SK-N-SH (cell line): Measurements from ENCODE around the gene SDCCAG8. TPM values are rescaled to one million over a fixed set of nuclear protein-coding genes. Genes with fewer than 3 reads are reported as not detected.

Source experiments
- CTCF ChIA-PET: fragments of 300-600, 350-600 bp; formaldehyde crosslinking; extraction: SDS; loops from one replicate; lab custom pipeline; 2021; lab: Yijun Ruan, JAX
- POLR2A ChIA-PET: fragments of 350-600 bp; sonication (Branson Sonifier 250); formaldehyde crosslinking; extraction: SDS; loops from one replicate; lab custom pipeline; 2020; ENCODE audit warnings: antibody characterized with exemption, inconsistent platforms; lab: Yijun Ruan, JAX
- DNase-seq: peaks from one replicate; pipeline ENCODE4 v3.0.0; 2012
- H2AFZ ChIP-seq: fragments of 200-600 bp; sonication (generic); 2 replicates; pipeline ENCODE4 v1.8.1; 2016; ENCODE audit warnings: antibody characterized with exemption, mild to moderate bottlenecking, low read depth
- H3F3A ChIP-seq: fragments of 200-600 bp; sonication (generic); replicated peaks from 2 replicates; pipeline ENCODE3; 2016; ENCODE audit warnings: antibody characterized with exemption, mild to moderate bottlenecking; ENCODE audit not compliant: insufficient read depth
- H3K27ac ChIP-seq, 2 experiments: fragments of 200-500 bp in 1 of 2; fragments of 200-600 bp in 1 of 2; sonication (Bioruptor generic) in 1 of 2; sonication (generic), shearing (Covaris generic) in 1 of 2; 2 replicates each; pipeline versions ENCODE4 v1.5.1 to v1.6.1; 2014 to 2016; ENCODE audit warnings: low read depth in 2 of 2, inconsistent platforms in 1 of 2, low read length in 1 of 2, mild to moderate bottlenecking in 1 of 2, mixed read lengths in 1 of 2
- H3K27me3 ChIP-seq: fragments of 200-600 bp; sonication (generic), shearing (Covaris generic); 2 replicates; pipeline ENCODE4 v1.6.1; 2016; ENCODE audit warnings: mixed run types; ENCODE audit not compliant: insufficient read depth
- H3K36me3 ChIP-seq, 2 experiments: fragments of 200-500 bp in 1 of 2; fragments of 200-600 bp in 1 of 2; sonication (Bioruptor generic) in 1 of 2; sonication (generic) in 1 of 2; replicated peaks in 1 of 2; 2 replicates each; pipeline versions ENCODE3 to v1.5.1; 2014 to 2016; ENCODE audit warnings: low read length in 1 of 2, mild to moderate bottlenecking in 1 of 2; ENCODE audit not compliant: insufficient read depth in 2 of 2, control insufficient read depth in 1 of 2
- H3K4me1 ChIP-seq, 2 experiments: fragments of 200-500 bp in 1 of 2; fragments of 200-600 bp in 1 of 2; sonication (Bioruptor generic) in 1 of 2; sonication (generic), shearing (Covaris generic) in 1 of 2; 2 replicates each; pipeline versions ENCODE4 v1.5.1 to v1.6.1; 2014 to 2016; ENCODE audit warnings: low read depth in 1 of 2, low read length in 1 of 2, mixed run types in 1 of 2; ENCODE audit not compliant: insufficient read depth in 2 of 2, control insufficient read depth in 1 of 2
- H3K4me2 ChIP-seq: fragments of 200-600 bp; sonication (generic), shearing (Covaris generic); 2 replicates; pipeline ENCODE4 v1.6.1; 2017; ENCODE audit warnings: mixed run types
- H3K4me3 ChIP-seq, 2 experiments: fragments of 200-500 bp in 1 of 2; fragments of 200-600 bp in 1 of 2; sonication (Bioruptor generic) in 1 of 2; sonication (generic), shearing (Covaris generic) in 1 of 2; 2 replicates each; pipeline versions ENCODE4 v1.5.1 to v1.8.1; 2014 to 2016; ENCODE audit warnings: low read depth in 2 of 2, inconsistent platforms in 1 of 2, low read length in 1 of 2, mild to moderate bottlenecking in 1 of 2, mixed read lengths in 1 of 2, moderate library complexity in 1 of 2
- H3K79me2 ChIP-seq: fragments of 200-600 bp; sonication (generic); 2 replicates; pipeline ENCODE4 v1.8.1; 2017; ENCODE audit warnings: mild to moderate bottlenecking; ENCODE audit not compliant: insufficient read depth
- H3K9ac ChIP-seq: fragments of 200-600 bp; sonication (generic); 2 replicates; pipeline ENCODE4 v1.6.1; 2017; ENCODE audit warnings: mixed run types
- H3K9me2 ChIP-seq: fragments of 200-600 bp; sonication (generic); 2 replicates; pipeline ENCODE4 v1.6.1; 2017; ENCODE audit warnings: mixed run types
- H3K9me3 ChIP-seq: fragments of 200-600 bp; sonication (generic); 2 replicates; pipeline ENCODE4 v1.6.1; 2017; ENCODE audit warnings: mixed run types, mild to moderate bottlenecking, moderate library complexity
- H4K20me1 ChIP-seq: fragments of 200-600 bp; sonication (generic); 2 replicates; pipeline ENCODE4 v1.6.1; 2017; ENCODE audit warnings: mild to moderate bottlenecking, mixed run types; ENCODE audit not compliant: insufficient read depth
- CHD2 ChIP-seq: fragments of 150-350 bp; IDR thresholded peaks from 2 replicates; pipeline ENCODE4 v1.6.1; 2018; ENCODE audit warnings: low read length; ENCODE audit not compliant: partially characterized antibody
- FOSL2 ChIP-seq: IDR thresholded peaks from 2 replicates; pipeline ENCODE4 v1.4.0; 2012; ENCODE audit warnings: low read depth, mild to moderate bottlenecking, moderate library complexity, borderline replicate concordance
- IRF3 ChIP-seq: fragments of 150-350 bp; IDR thresholded peaks from 2 replicates; pipeline ENCODE4 v1.6.1; 2016; ENCODE audit warnings: mild to moderate bottlenecking, low read depth, low read length
- NFIC ChIP-seq: IDR thresholded peaks from 2 replicates; pipeline ENCODE4 v1.4.0; 2012; ENCODE audit warnings: borderline replicate concordance
- NRF1 ChIP-seq: IDR thresholded peaks from 2 replicates; pipeline ENCODE4 v1.6.1; 2012; ENCODE audit warnings: low read depth, mild to moderate bottlenecking, low read length
- PBX3 ChIP-seq: IDR thresholded peaks from 2 replicates; pipeline ENCODE4; 2012
- POLR2AphosphoS5 ChIP-seq: IDR thresholded peaks from 2 replicates; pipeline ENCODE4 v1.6.1; 2012; ENCODE audit warnings: low read depth, low read length
- RAD21 ChIP-seq: IDR thresholded peaks from 2 replicates; pipeline ENCODE4 v1.6.1; 2012; ENCODE audit warnings: mild to moderate bottlenecking, low read length
- RFX5 ChIP-seq: IDR thresholded peaks from 2 replicates; pipeline ENCODE4 v1.6.1; 2012; ENCODE audit warnings: mild to moderate bottlenecking, improper control_type of control experiment, low read length
- SIN3A ChIP-seq: IDR thresholded peaks from 2 replicates; pipeline ENCODE4 v1.6.1; 2012; ENCODE audit warnings: low read depth, mild to moderate bottlenecking, low read length, moderate library complexity, borderline replicate concordance
- WGBS: methylation state at CpG from one replicate; pipeline ENCODE4 v1.1.6; 2017; ENCODE audit warnings: low lambda C conversion rate; 5-methylcytosine and 5-hydroxymethylcytosine counted together
- polyA plus RNA-seq, 3 experiments: library from polyadenylated mRNA; depleted of rRNA; stranded (reverse); fragments of >200 nt; gene quantifications; 2 replicates each; pipeline ENCODE4 v1.2.3, GENCODE V29; 2012

The SDCCAG8 gene
- polyA plus RNA-seq, 1 of the 3 experiments (the other 2 are of a cell fraction): 22.7 TPM

GRCh38 chr1:243529512-243529911 is 273.7 kb downstream of the SDCCAG8 start:
- DNase-seq: no peak
- no peaks in the 10 kb centered on the region for H3K79me2 ChIP-seq
- CTCF ChIA-PET: no interaction called here
- H3K9me3 ChIP-seq: no peaks in the 10 kb centered on the region
- H3K36me3 ChIP-seq: peaks cover 0 to 13% of the 10 kb centered on the region in 2 experiments
- no peaks in the 10 kb centered on the region for H3K9me2 ChIP-seq
- no peaks in the 10 kb centered on the region; the same call in 1 of the 2 replicates for H4K20me1 ChIP-seq
- H2AFZ ChIP-seq: no peak overlapping the region
- peaks cover 5% of the 10 kb centered on the region in 2 experiments for H3K4me1 ChIP-seq
- TF ChIP-seq FOSL2 (no peak), PBX3 (no peak), NRF1 (no peak), IRF3 (no peak)
- TF ChIP-seq, all 33 proteins: peak for 0
- Histone ChIP-seq H3K4me2 (no peak overlapping the region), H3K4me3 (no peak overlapping the region), H3K9ac (no peak overlapping the region), H3K27ac (no peak overlapping the region), H3K27me3 (no peaks in the 10 kb centered on the region), H3F3A (peaks cover 25% of the 10 kb centered on the region)
- POLR2A ChIA-PET: no interaction called here
- WGBS: 92% methylated on average over 4 of the region's 4 CpGs

- TF ChIP-seq IRF3 (no peak), RFX5 (no peak), RAD21 (no peak), CHD2 (no peak), POLR2AphosphoS5 (no peak), FOSL2 (no peak), PBX3 (no peak), SIN3A (no peak), NFIC (no peak)
- CTCF ChIA-PET: interaction anchor here (1.2 kb wide), 1 partner anchor 11 kb away, joined by 3 read pairs; no protein-coding TSS in a partner anchor
- H3F3A ChIP-seq: no peaks in the 10 kb centered on the region
- no peaks in the 10 kb centered on the region for H3K4me1 ChIP-seq
- no peaks in the 10 kb centered on the region for H3K79me2 ChIP-seq
- peaks cover 14 to 31% of the 10 kb centered on the region in 2 experiments for H3K36me3 ChIP-seq
- no peaks in the 10 kb centered on the region for H3K9me3 ChIP-seq
- H3K9me2 ChIP-seq: no peaks in the 10 kb centered on the region
- H3K9ac ChIP-seq: no peak overlapping the region
- 95% methylated on average over 1 of the region's 1 CpG for WGBS
- H3K27ac ChIP-seq: no peak overlapping the region
- POLR2A ChIA-PET: no interaction called here
- no peaks in the 10 kb centered on the region for H3K27me3 ChIP-seq
- H4K20me1 ChIP-seq: no peaks in the 10 kb centered on the region
- no peak overlapping the region for H2AFZ ChIP-seq
- no peak overlapping the region for H3K4me2 ChIP-seq
- no peak overlapping the region for H3K4me3 ChIP-seq
- no peak for DNase-seq
Observed at GRCh38 chr1:243535014-243535413, 279.2 kb downstream of the SDCCAG8 start.
